ENCODE measurements around the gene YY1. TPM values are rescaled to one million over a fixed set of nuclear protein-coding genes. Genes with fewer than 3 reads are reported as not detected.

The YY1 gene
- total and polyA plus RNA-seq, 7 donors: 23.8 to 58.4 (median 44.6) TPM

DNA sequence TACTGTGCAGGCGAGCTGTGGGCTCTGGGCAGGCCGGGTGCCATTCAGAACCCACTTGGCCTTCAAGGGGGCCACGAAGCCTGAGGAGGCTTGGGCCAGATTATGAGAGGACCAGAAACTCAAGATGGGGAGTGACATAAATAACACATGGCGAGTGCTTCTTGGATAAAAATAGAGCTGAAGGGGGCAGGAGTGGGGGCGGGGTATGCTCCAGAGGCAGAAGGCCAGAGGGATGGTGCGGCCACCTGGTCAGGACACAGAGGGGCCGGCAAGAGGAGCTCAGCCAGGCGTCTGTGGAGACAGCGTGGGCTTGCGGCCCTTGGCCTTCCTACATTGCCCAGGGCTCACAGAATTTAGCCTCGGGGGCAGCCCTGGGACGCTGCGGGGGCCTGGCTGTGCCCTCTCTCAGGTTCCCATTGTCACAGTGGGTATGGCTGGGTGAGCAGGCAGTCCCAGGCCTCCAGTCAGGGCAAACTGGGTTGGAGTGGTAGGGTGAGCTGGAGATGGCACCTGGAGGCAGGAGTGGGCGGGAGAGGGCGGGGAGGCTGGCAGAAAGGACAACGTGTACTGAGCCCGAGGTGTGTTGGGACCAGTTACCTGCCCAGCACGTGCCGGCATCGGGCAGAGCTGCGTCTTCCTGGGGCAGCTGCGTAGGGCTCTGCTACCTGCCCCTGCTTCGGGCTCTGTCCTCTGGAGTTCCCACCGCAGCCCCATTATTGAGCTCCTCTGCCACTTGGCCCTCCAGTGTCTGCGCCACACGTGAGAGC, 74.7 kb downstream of the YY1 start:
- Histone ChIP-seq H3K4me1 (peaks cover 14% of the 10 kb centered on the region), H3K4me3 (no peak overlapping the region), H3K27me3 (ENCODE audit: insufficient read depth in 3 of 3, low read length in 2 of 3) (no peaks in the 10 kb centered on the region), H3K36me3 (ENCODE audit: insufficient read depth in 1 of 2, low read depth in 1 of 2) (no peaks in the 10 kb centered on the region), H3K9me3 (no peaks in the 10 kb centered on the region), H3K27ac (peak overlapping the region; percentile 65)
- 53 to 69% (median 56%) methylated on average over 23 to 26 of the region's 26 CpGs for WGBS, 3 donors
- no peak for DNase-seq
- peak; percentile 24 to 73 (median 66) for ATAC-seq
- TF ChIP-seq, protein P1, sequence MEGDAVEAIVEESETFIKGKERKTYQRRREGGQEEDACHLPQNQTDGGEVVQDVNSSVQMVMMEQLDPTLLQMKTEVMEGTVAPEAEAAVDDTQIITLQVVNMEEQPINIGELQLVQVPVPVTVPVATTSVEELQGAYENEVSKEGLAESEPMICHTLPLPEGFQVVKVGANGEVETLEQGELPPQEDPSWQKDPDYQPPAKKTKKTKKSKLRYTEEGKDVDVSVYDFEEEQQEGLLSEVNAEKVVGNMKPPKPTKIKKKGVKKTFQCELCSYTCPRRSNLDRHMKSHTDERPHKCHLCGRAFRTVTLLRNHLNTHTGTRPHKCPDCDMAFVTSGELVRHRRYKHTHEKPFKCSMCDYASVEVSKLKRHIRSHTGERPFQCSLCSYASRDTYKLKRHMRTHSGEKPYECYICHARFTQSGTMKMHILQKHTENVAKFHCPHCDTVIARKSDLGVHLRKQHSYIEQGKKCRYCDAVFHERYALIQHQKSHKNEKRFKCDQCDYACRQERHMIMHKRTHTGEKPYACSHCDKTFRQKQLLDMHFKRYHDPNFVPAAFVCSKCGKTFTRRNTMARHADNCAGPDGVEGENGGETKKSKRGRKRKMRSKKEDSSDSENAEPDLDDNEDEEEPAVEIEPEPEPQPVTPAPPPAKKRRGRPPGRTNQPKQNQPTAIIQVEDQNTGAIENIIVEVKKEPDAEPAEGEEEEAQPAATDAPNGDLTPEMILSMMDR (IDR thresholded peaks at IDR 0.05): no peak
- intact Hi-C loops (cut with DNase I): no loop called here

DNA sequence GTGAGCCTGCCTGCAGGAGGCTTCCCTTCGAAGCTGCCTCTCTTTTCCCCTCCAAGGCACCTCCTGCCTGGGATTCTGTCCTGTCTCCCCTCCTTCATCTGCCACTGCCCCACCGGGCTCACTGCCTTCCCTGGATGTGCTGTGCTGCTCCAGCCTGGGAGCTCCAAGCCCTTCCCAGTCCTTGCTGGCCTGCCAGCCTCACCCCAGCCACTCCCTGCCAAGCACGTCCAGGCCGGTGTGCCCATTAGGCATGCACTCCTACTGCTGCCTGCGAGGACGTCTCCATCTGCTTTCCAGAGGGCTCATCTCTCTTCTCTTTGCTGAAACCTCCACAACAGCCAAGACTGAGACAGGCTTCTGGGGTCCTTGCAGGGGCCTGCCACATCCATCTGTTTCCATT, 75.8 kb downstream of the YY1 start:
- no peak for ATAC-seq
- WGBS, 3 donors: 58 to 86% (median 69%) methylated on average over 6 of the region's 6 CpGs

DNA sequence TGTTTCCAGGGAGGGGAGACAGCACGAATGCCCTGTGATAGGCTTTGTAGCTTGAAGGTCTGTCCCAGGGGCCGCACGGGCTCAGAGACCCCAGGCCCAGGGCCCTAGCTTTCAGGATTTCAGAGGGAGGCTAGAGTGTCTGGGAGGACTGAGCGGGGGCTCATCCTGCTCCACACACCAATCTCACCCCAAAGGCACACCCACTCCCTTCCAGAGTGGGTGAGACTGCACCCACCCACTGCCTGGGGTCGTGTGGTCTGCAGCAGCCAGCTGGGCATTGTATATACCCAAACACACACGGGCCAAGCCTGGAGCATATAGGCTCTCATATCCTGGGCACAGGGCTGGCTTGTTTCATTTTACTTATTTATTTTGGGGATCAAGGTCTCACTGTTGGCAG, 78.4 kb downstream of the YY1 start:
- DNase-seq (no peak), ATAC-seq (no peak)
- H3K4me3 ChIP-seq: peak overlapping the region; percentile 63
- intact Hi-C loops (cut with DNase I): no loop called here
- no peaks in the 10 kb centered on the region for H3K27me3 ChIP-seq (ENCODE audit: insufficient read depth in 3 of 3, low read length in 2 of 3)
- no peak overlapping the region for H3K27ac ChIP-seq
- H3K4me1 ChIP-seq: peaks cover 14% of the 10 kb centered on the region
- H3K36me3 ChIP-seq (ENCODE audit: insufficient read depth in 1 of 2, low read depth in 1 of 2): no peaks in the 10 kb centered on the region
- TF ChIP-seq, protein P1 (IDR thresholded peaks at IDR 0.05): no peak
- H3K9me3 ChIP-seq: no peaks in the 10 kb centered on the region
- 92 to 96% (median 96%) methylated on average over 6 of the region's 6 CpGs for WGBS, 3 donors

More for the DNA sequence above, 75.8 kb downstream of the YY1 start:
- H3K36me3 ChIP-seq (ENCODE audit: insufficient read depth in 1 of 2, low read depth in 1 of 2): no peaks in the 10 kb centered on the region
- H3K4me3 ChIP-seq: no peak overlapping the region
- peaks cover 14% of the 10 kb centered on the region for H3K4me1 ChIP-seq
- TF ChIP-seq, protein P1 (IDR thresholded peaks at IDR 0.05): no peak
- intact Hi-C loops (cut with DNase I): no loop called here
- H3K27me3 ChIP-seq (ENCODE audit: insufficient read depth in 3 of 3, low read length in 2 of 3): no peaks in the 10 kb centered on the region
- H3K27ac ChIP-seq: no peak overlapping the region
- H3K9me3 ChIP-seq: no peaks in the 10 kb centered on the region
- DNase-seq: no peak

DNA sequence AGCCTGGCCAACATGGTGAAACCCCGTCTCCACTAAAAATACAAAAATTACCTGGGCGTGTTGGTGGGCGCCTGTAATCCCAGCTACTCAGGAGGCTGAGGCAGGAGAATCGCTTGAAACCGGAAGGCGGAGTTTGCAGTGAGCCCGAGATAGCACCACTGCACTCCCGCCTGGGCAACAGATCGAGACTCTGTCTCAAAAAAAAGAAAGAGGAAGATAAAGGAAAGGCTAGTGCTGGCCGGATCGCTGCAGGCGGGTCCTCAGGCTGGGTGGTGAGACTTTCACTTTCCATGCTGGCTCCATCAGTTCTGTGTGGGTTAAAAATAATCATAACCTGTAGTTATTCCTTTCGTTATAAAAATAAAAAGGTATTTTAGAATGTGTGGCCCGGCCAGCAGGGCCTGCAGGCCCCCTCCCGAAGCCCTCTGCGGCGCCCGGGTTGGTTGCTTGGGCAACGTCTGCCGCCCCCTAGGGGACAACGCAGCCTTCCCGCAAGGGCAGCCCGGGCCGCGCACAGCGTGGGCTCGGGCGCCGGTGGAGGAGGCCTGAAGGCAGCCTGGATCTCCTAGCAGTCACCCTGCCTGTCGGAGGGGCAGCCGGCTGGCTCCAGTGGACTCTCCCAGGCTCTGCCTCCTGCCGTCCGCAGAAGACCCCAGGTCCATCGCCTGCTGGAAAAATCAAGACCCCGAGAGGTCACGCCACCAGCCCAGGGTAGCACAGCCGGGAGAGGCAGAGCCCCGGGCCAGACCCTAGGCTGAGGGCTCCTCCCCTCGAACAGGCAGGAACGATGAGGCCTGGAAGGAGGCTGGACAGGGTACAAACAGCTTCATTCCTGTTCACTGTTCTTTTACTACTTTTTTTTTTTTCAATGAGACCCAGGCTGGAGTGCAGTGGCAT, 79.2 kb downstream of the YY1 start:
- DNase-seq: peak; percentile 78 to 88
- WGBS, 3 donors: 29 to 37% (median 30%) methylated on average over 40 of the region's 40 CpGs

More for the DNA sequence above, 79.2 kb downstream of the YY1 start:
- Histone ChIP-seq H3K27me3 (ENCODE audit: insufficient read depth in 3 of 3, low read length in 2 of 3) (no peaks in the 10 kb centered on the region), H3K4me1 (peaks cover 9% of the 10 kb centered on the region), H3K36me3 (ENCODE audit: insufficient read depth in 1 of 2, low read depth in 1 of 2) (no peaks in the 10 kb centered on the region), H3K9me3 (no peaks in the 10 kb centered on the region), H3K27ac (peak overlapping the region; percentile 11), H3K4me3 (peak overlapping the region; percentile 63)
- TF ChIP-seq, protein P1 (IDR thresholded peaks at IDR 0.05): peak; percentile 75
- intact Hi-C loops (cut with DNase I): no loop called here
- peak; percentile 79 to 93 (median 86) for ATAC-seq

Data from psoas muscle (tissue), 8 donors.